NCI-H1436 (cell line): ENCODE data around the gene TEDC1.
A peak's percentile ranks its signal among the peaks of the same experiment; 100 is the strongest.

Experiments
- DNase-seq: peaks from one replicate; lab custom pipeline; 2025; lab: John Stamatoyannopoulos, UW

Gene TEDC1

GRCh38 chr14:105525326-105525725 lies 34.3 kb downstream of the TEDC1 start:
- DNase-seq = no peak

GRCh38 chr14:105525861-105526775 lies 35.1 kb downstream of the TEDC1 start, which contains the start of gene TMEM121:
TMEM121 (plus strand) TSS chr14:105526583; CDS start chr14:105528835, 2,252 bp downstream.
- DNase-seq = peak; percentile 39

- DNase-seq = no peak
Observed at GRCh38 chr14:105526776-105527380, 35.8 kb downstream of the TEDC1 start.

DNA sequence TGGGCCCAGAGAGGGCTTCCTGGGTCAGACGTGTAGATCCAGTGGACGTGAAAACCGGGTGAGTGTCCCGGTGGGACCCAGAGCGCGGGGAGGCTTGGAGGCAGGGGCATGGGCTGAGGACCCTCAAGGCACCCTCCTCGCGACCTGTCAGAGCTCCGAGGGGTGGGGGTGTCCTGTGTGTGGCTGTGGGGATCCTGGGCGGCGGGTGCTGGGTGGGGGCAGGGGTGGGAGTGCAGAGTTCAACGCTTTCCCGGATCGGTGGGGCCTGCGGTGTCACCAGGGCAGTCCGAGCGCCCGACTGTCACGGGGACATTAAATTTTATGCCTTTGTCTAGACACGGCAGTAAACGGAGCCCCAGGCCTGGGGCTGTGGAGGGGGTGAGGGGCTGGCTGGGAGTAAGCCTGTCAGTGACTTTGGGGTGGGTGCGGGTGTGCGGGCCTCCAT lies 36.4 kb downstream of the TEDC1 start:
- no peak for DNase-seq

DNA sequence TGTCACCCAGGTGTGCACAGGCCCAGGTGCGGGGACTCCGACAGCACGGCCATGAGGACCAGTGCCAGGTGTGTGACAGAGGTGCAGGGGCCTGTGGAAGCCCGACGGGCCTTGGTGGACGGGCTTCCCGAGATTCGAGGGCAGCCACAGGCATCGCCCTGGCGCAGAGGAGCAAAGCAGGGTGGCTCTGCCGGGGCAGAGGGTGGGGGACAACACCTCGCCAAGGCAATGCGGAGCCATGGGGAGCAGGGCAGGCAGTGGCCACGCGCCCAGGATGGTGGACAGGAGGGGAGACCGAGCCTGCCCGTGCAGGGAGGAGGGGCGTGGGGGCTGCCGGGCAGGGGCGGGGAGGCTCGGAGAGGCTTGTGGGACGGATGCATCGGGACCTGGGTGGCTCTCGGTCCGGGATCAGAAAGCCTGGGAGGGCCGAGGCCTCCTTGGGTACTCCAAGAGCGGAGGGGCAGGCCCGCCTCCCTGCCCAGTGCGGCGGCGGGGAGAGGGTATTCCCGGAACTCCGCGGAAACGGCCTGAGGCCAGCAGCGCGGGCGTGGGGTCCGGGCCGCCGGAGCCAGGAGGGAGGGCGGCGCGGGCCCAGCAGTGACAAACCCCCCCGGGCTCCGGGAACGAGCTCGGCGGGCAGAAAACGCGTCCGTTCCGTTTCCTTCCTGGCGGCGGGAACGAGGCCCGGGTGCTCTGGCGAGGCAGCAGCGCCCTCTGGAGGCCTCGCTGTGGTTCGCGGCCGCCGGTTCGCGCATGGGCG lies 37.0 kb downstream of the TEDC1 start:
- DNase-seq = peak; percentile 72

GRCh38 chr14:105528586-105529318 lies 37.7 kb downstream of the TEDC1 start:
- no peak for DNase-seq

- DNase-seq = no peak
Observed at GRCh38 chr14:105529319-105529568, 38.2 kb downstream of the TEDC1 start.

- DNase-seq = no peak
Observed at GRCh38 chr14:105529569-105530284, 38.7 kb downstream of the TEDC1 start.

DNA sequence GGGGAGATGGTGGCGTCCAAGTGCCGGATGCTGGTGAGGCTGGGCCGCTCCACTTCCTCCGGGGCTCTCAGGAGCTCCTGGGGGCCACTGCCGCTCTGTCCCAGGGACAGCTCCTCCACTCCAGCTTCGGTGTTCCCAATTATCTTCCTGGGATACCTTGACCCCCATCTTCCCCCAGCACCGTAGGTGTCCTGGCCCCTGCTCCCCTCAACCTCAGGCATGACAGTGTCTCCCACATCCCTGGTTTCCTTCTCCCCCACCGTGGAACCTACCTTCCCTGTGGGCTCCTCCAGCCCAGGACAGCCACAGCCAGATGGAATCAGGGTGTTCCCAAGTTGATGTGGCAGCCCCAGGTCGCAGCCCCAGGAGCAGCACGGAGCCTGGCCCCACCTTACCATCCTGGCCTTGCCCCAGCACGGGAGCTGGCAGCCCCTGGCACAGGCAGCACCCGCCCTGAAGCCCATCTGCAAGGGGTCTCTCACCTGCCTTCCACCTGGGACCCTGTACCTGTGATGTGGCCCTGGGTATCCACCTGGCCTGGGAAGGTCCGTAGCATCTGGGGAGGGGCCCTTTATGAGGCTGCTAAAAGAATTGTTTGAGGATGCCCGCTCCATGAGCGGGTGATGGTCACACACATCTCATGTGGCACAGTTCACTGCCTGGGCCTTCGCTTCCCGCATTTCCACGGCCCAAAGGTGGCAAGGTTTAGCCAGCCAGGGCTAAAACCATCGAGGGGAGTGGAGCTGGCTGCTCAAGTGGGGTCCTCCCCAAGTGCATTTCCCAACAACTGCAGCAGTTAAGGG lies 39.4 kb downstream of the TEDC1 start:
- DNase-seq = no peak

- DNase-seq = no peak
Observed at GRCh38 chr14:105531088-105531893, 40.2 kb downstream of the TEDC1 start.

DNA sequence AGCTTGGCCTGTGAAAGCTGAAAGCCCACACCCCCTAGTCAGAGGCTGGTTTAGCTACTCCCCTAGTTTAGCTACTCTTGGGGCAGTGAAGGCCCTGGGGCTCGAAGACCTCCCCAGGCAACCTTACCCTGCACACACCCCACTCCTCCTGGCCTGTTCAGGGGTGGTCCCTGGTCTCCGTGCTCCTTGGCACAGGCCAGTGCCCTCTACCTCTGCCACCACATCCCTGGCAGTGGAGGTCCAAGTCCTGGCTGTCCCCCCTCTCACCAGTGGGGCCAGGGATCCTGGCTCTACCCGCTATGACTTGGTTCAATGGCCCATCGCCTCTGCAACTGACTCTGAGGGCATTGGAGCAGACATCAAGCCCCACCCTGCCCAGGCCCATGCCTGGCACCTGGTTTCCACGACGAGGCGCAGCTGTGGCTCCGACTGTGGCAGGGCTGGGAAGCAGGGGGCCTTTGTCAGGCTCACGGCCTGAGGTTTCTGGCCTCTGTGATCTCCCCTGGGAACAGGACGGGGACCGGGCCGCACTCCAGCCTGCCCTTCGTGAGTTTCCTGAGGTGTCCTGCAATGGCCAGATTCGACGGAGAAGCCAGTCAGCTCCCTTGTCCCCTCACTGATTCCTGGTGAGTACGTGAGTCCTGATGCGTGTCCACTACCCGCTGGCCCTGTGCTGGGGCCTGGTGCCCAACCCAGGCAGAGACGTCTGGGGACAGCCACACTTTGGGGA lies 41.0 kb downstream of the TEDC1 start:
- DNase-seq = no peak

DNA sequence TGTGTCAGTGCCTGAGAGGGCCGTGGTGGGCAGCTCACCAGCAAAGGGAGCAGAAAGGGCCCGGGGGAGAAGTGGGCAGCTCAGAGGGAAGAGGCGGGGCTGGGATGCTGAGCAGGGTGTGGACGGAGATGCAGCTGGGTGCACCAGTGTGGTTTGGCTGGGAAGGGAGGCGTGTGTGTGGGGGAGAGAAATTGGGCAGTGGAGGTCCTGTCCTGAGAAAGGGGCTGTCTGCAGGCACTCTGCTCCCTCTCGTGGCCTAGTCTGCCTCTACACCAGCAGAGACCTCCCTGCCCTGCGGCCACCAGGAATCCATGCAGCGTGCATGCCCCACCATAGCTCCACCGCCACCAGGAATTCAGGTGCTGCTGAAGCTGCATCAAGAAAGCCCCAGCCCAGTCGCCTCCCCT lies 41.7 kb downstream of the TEDC1 start:
- no peak for DNase-seq

DNA sequence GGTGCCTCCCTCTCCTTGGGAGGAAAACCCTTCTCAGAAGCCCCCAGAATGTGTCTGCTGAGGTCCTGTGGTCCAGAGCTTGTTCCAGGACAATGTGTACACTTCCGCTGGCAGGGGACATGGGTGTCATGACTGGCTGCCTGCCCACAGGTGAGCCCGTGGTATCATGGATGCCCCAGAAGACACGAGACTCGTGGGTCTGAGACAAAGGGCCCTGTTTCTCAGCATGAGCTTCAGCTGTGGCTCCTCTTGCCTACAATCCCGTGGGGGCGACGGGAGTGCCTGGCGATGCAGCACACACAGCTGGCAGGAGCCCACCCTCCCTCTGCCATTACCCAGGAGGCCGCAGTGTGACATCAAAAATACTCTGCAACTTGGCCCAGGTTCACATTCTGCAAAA lies 42.3 kb downstream of the TEDC1 start:
- DNase-seq = no peak

- no peak for DNase-seq
Observed at GRCh38 chr14:105533811-105534498, 42.9 kb downstream of the TEDC1 start.

GRCh38 chr14:105534586-105534985 lies 43.5 kb downstream of the TEDC1 start:
- DNase-seq = no peak

DNA sequence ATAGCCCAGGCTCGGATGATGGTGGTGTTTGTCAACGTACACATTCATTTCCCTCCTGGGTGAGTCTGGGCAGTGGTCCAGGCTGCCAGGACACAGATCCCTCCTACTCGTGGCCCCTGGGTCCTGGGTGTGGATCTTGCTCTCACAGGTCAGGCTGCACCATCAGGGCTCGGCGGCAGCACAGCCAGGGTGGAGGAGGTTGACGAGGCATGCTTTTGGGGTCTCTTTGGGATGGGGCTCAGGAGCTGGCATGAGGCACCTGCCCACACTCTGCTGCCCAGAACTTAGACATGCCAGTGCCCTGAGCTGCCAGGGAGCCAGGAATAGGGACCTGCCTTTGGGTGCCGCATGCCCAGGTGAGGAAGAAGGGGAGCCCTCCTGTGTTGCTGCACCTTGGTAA lies 45.0 kb downstream of the TEDC1 start:
- no peak for DNase-seq

DNA sequence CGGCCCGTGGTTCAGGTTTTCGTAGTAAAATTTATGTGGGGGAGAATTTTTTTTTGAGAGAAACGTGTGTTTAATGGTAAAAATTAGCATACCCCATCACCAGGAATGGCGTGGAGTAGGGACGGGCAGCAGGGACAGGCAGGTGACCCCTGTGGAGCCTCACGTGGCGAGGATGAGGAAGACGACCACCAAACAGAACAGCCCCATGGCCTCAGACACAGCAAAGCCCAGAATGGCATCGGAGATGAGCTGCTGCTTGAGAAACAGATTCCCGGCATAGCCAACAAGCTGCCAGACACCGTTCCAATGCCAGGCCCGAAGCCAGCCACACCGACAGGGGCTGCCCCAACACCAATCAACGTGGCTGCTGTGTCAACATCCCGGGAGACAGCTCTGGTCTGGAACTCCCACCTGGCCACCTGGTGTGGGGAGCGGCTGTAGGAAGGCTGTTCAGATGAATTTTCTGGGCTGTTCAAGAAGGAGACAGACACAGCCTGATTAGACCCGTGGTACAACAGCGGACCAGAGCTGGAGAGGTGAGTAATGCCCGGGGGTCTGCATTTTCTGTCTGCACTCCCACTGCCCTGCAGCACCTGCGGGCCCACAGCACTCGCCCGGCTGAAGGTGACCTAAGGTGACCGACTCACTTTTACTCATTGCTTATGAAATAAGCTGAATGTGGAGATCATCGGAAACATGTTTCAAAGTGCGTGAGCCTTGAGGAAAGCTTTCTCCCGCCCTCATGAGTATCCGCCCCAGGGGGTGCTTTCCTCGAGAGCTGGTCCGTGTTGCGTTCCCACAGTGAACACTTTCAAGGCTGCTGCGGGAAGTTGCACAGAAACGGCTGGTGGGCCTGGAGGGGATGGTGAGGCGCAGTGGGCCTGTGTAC lies 45.9 kb downstream of the TEDC1 start:
- DNase-seq = no peak
